H1 (cell line): ENCODE results near the gene CDKN2A. TPM values are rescaled to one million over a fixed set of nuclear protein-coding genes. Genes with fewer than 3 reads are reported as not detected.

Experiments used
- ASH2L ChIP-seq: fragments of 200-600, 300-600 bp; sonication (generic); IDR thresholded peaks from one replicate; pipeline ENCODE4 v1.7.1; 2017; ENCODE audit warnings: low read length
- BACH1 ChIP-seq: IDR thresholded peaks from 2 replicates; pipeline ENCODE4 v1.6.1; 2012; ENCODE audit warnings: low read length, improper control_type of control experiment
- BCL11A ChIP-seq, 2 experiments: IDR thresholded peaks; one replicate each; pipeline ENCODE4 v1.6.1; 2011; ENCODE audit warnings: low read depth in 2 of 2, low read length in 2 of 2, mild to moderate bottlenecking in 2 of 2
- CEBPB ChIP-seq: IDR thresholded peaks from 2 replicates; pipeline ENCODE4 v1.6.1; 2012; ENCODE audit warnings: low read depth, low read length
- CHD1 ChIP-seq: IDR thresholded peaks from 2 replicates; pipeline ENCODE4 v1.6.1; 2012; ENCODE audit warnings: low read depth, low read length, improper control_type of control experiment
- CTCF ChIP-seq, 3 experiments: IDR thresholded peaks; 1 replicate in 2 of 3; 2 replicates in 1 of 3; pipeline versions ENCODE4 v1.5.1 to v1.6.1; 2011; ENCODE audit warnings: low read length in 3 of 3, mild to moderate bottlenecking in 3 of 3, inconsistent platforms in 2 of 3, low read depth in 1 of 3, moderate library complexity in 1 of 3; ENCODE audit not compliant: insufficient read depth in 1 of 3; ENCODE audit errors: control extremely low read depth in 1 of 3
- HDAC2 ChIP-seq, 2 experiments: fragments of 300-600 bp in 1 of 2; sonication (generic) in 1 of 2; IDR thresholded peaks; 2 replicates each; pipeline ENCODE4 v1.6.1; 2011 to 2012; ENCODE audit warnings: low read depth in 2 of 2, low read length in 2 of 2, mild to moderate bottlenecking in 2 of 2, moderate library complexity in 2 of 2, borderline replicate concordance in 1 of 2, inconsistent platforms in 1 of 2
- JUND ChIP-seq: IDR thresholded peaks from 2 replicates; pipeline ENCODE4 v1.6.1; 2011; ENCODE audit warnings: mild to moderate bottlenecking, improper control_type of control experiment, low read length
- KDM1A ChIP-seq: fragments of 200-600, 300-600 bp; sonication (generic); IDR thresholded peaks from 2 replicates; pipeline ENCODE4 v1.7.1; 2016; ENCODE audit warnings: mild to moderate bottlenecking, low read length, borderline replicate concordance
- MAFK ChIP-seq: IDR thresholded peaks from 2 replicates; pipeline ENCODE4 v1.6.1; 2012; ENCODE audit warnings: low read depth, mild to moderate bottlenecking, improper control_type of control experiment, low read length
- MAX ChIP-seq: IDR thresholded peaks from 2 replicates; pipeline ENCODE4 v1.6.1; 2012; ENCODE audit warnings: inconsistent platforms
- NANOG ChIP-seq: IDR thresholded peaks from 2 replicates; pipeline ENCODE4 v1.6.1; 2011; ENCODE audit warnings: low read length, low read depth, mild to moderate bottlenecking, inconsistent platforms; ENCODE audit not compliant: insufficient read depth, poor library complexity, severe bottlenecking
- NRF1 ChIP-seq: IDR thresholded peaks from 2 replicates; pipeline ENCODE4 v1.6.1; 2011; ENCODE audit warnings: mild to moderate bottlenecking, low read depth, low read length, improper control_type of control experiment
- PHF8 ChIP-seq: fragments of 200-600 bp; sonication (generic); conservative IDR thresholded peaks from 2 replicates; pipeline ENCODE4 v1.7.1; 2012; ENCODE audit warnings: low read depth, mild to moderate bottlenecking, inconsistent platforms, low read length, moderate library complexity
- POLR2A ChIP-seq, 2 experiments: IDR thresholded peaks; 1 replicate in 1 of 2; 2 replicates in 1 of 2; pipeline ENCODE4 v1.6.1; 2011; ENCODE audit warnings: low read depth in 2 of 2, low read length in 2 of 2, mild to moderate bottlenecking in 2 of 2; ENCODE audit errors: control extremely low read depth in 1 of 2
- RFX5 ChIP-seq: IDR thresholded peaks from 2 replicates; pipeline ENCODE4 v1.6.1; 2011; ENCODE audit warnings: low read depth, low read length, improper control_type of control experiment, borderline replicate concordance
- RXRA ChIP-seq: IDR thresholded peaks from 2 replicates; pipeline ENCODE4 v1.6.1; 2011; ENCODE audit warnings: low read depth, mild to moderate bottlenecking, low read length, moderate library complexity; ENCODE audit not compliant: insufficient read depth
- SIN3A ChIP-seq, 2 experiments: IDR thresholded peaks in 1 of 2; conservative IDR thresholded peaks in 1 of 2; 2 replicates each; pipeline ENCODE4 v1.6.1; 2011 to 2012; ENCODE audit warnings: low read length in 2 of 2, improper control_type of control experiment in 1 of 2, low read depth in 1 of 2, mild to moderate bottlenecking in 1 of 2
- SIX5 ChIP-seq: IDR thresholded peaks from 2 replicates; pipeline ENCODE4 v1.6.1; 2011; ENCODE audit warnings: mild to moderate bottlenecking, low read depth, low read length
- SUZ12 ChIP-seq: fragments of 200-600 bp; sonication (generic); IDR thresholded peaks from 2 replicates; pipeline ENCODE4 v1.6.1; 2012; ENCODE audit warnings: mild to moderate bottlenecking, inconsistent platforms, low read length, moderate library complexity, mixed read lengths
- TCF12 ChIP-seq: IDR thresholded peaks from 2 replicates; pipeline ENCODE4 v1.6.1; 2011; ENCODE audit warnings: low read depth, mild to moderate bottlenecking, low read length
- TEAD4 ChIP-seq: IDR thresholded peaks from 2 replicates; pipeline ENCODE4 v1.6.1; 2012; ENCODE audit warnings: low read depth, low read length, inconsistent platforms, mixed read lengths
- YY1 ChIP-seq: IDR thresholded peaks from 2 replicates; pipeline ENCODE4 v1.6.1; 2011; ENCODE audit warnings: low read depth, mild to moderate bottlenecking, low read length
- polyA plus RNA-seq, 7 experiments: library from polyadenylated mRNA; depleted of rRNA in 3 of 7; stranded (reverse) in 5 of 7; unstranded in 2 of 7; fragments of >200 nt in 5 of 7; fragments of 200-250 nt in 2 of 7; gene quantifications; 1 replicate in 5 of 7; 2 replicates in 1 of 7; 4 replicates in 1 of 7; pipeline versions ENCODE4 v1.2.1 to v1.2.3, GENCODE V29; 2011 to 2013; ENCODE audit warnings: missing spikeins in 2 of 7, mixed read lengths in 2 of 7
- total RNA-seq: library from RNA; stranded (reverse); fragmentation: NEBNext Ultra II Directional; extraction: Animal tissue kit (Norgen Biotek cat#: 25700); gene quantifications from 2 replicates; pipeline ENCODE4 v1.2.1, GENCODE V29; 2021

CDKN2A gene
- total and polyA plus RNA-seq, 2 of the 8 experiments (the other 6 are each of a cell fraction or from before 2014, with no cell fraction given) = 0.51 to 0.73 TPM

GRCh38 chr9:21995006-21995665 is 944 bp upstream of the CDKN2A start (continued):
- TF ChIP-seq HDAC2 (IDR thresholded peaks at IDR 0.05; ENCODE audit: borderline replicate concordance in 1 of 2, low read depth in 2 of 2, low read length in 2 of 2) (0 out of 4 replicates have a peak, but pooled peaks of 1 of the 2 experiments have one; percentile 58), POLR2A (IDR thresholded peaks at IDR 0.05; ENCODE audit: control extremely low read depth in 1 of 2, low read depth in 2 of 2, low read length in 2 of 2) (no peak), TEAD4 (no peak), ASH2L (peak; percentile 92), NRF1 (no peak), PHF8 (0 out of 2 replicates have a peak, but pooled peaks have one; percentile 24), RXRA (no peak), YY1 (no peak), SUZ12 (peak; percentile 67), CEBPB (no peak), RFX5 (no peak), CHD1 (no peak), KDM1A (no peak), NANOG (no peak), BACH1 (no peak), SIN3A (conservative IDR thresholded peaks at IDR 0.05 in 1 of 2, IDR thresholded peaks at IDR 0.05 in 1 of 2; ENCODE audit: low read depth in 1 of 2, low read length in 2 of 2) (peak; percentile 56 to 95; a peak in 2 of 4 replicates), SIX5 (no peak), MAFK (no peak), JUND (no peak), BCL11A (IDR thresholded peaks at IDR 0.05; ENCODE audit: low read depth in 2 of 2, low read length in 2 of 2) (no peak), MAX (peak; percentile 55; the same call in 1 of the 2 replicates), CTCF (IDR thresholded peaks at IDR 0.05; ENCODE audit: control extremely low read depth in 1 of 3, insufficient read depth in 1 of 3, low read depth in 1 of 3, low read length in 3 of 3) (no peak), TCF12 (no peak)
